ENCODE data around the gene ZNF236.

DNA sequence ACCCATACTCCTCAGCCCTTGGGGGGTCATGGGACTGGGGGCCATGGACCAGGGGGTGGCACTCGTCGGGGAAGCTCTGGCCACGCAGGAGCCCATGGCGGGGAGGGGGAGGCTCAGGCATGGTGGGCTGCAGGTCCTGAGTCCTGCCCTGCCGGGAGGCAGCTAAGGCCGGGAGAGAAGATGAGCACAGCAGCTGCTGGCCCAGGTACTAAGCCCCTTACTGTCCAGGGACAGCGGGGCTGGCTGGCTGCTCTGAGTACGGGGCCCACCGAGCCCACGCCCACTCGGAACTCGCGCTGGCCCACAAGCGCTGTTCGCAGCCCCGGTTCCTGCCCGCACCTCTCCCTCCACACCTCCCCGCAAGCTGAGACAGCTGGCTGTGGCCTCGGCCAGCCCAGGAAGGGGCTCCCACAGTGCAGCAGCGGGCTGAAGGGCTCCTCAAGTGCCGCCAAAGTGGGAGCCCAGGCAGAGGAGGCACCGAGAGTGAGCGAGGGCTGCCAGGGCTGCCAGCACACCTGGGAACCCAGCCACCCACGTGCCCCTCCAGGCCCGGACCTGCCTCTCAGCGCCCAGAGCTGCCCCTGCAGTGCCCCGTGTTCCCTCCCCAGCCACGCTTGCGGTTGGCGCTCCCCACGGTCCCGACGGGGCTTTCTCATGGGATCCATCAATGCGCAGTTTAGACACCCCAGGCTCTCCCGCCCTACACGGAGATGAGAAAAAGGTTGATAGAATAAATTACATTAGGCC is 33.6 kb upstream of the ZNF236 start:
- TF ChIP-seq, protein P1, sequence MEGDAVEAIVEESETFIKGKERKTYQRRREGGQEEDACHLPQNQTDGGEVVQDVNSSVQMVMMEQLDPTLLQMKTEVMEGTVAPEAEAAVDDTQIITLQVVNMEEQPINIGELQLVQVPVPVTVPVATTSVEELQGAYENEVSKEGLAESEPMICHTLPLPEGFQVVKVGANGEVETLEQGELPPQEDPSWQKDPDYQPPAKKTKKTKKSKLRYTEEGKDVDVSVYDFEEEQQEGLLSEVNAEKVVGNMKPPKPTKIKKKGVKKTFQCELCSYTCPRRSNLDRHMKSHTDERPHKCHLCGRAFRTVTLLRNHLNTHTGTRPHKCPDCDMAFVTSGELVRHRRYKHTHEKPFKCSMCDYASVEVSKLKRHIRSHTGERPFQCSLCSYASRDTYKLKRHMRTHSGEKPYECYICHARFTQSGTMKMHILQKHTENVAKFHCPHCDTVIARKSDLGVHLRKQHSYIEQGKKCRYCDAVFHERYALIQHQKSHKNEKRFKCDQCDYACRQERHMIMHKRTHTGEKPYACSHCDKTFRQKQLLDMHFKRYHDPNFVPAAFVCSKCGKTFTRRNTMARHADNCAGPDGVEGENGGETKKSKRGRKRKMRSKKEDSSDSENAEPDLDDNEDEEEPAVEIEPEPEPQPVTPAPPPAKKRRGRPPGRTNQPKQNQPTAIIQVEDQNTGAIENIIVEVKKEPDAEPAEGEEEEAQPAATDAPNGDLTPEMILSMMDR (IDR thresholded peaks at IDR 0.05) = no peak
- TF ChIP-seq EP300 (IDR thresholded peaks at IDR 0.05) = no peak
- no peak for TF ChIP-seq POLR2A (IDR thresholded peaks at IDR 0.05; ENCODE audit: low read depth)
